ENCODE results near the gene BAG1. TPM values are rescaled to one million over a fixed set of nuclear protein-coding genes. Genes with fewer than 3 reads are reported as not detected.

BAG1 gene
- total RNA-seq, 2 donors from 2014 or later, result 162 to 166 TPM

GRCh38 chr9:33249087-33249658 lies 15.3 kb downstream of the BAG1 start:
- Histone ChIP-seq H3K4me1 (no peaks in the 10 kb centered on the region), H3K36me3 (peaks cover 28% of the 10 kb centered on the region), H3K27me3 (no peaks in the 10 kb centered on the region), H3K9me3 (no peaks in the 10 kb centered on the region), H3K27ac (no peak overlapping the region), H3K4me3 (no peak overlapping the region)
- TF ChIP-seq CTCF (IDR thresholded peaks at IDR 0.05), result no peak
- DNase-seq (ENCODE audit: low spot score), result no peak

- Histone ChIP-seq H3K4me1 (no peaks in the 10 kb centered on the region), H3K27me3 (no peaks in the 10 kb centered on the region), H3K27ac (no peak overlapping the region), H3K9me3 (no peaks in the 10 kb centered on the region), H3K36me3 (peaks cover 22% of the 10 kb centered on the region), H3K4me3 (no peak overlapping the region)
- no peak for DNase-seq (ENCODE audit: low spot score)
- TF ChIP-seq CTCF (IDR thresholded peaks at IDR 0.05), result no peak
Observed at GRCh38 chr9:33248606-33249005, 15.9 kb downstream of the BAG1 start.

- Histone ChIP-seq H3K36me3 (peaks cover 12% of the 10 kb centered on the region), H3K9me3 (no peaks in the 10 kb centered on the region), H3K27ac (no peak overlapping the region), H3K27me3 (no peaks in the 10 kb centered on the region), H3K4me3 (no peak overlapping the region), H3K4me1 (no peaks in the 10 kb centered on the region)
- DNase-seq (ENCODE audit: low spot score), result no peak
- no peak for TF ChIP-seq CTCF (IDR thresholded peaks at IDR 0.05)
Observed at GRCh38 chr9:33246269-33246860, 18.1 kb downstream of the BAG1 start.

GRCh38 chr9:33245341-33245740 lies 19.2 kb downstream of the BAG1 start:
- no peaks in the 10 kb centered on the region for H3K4me1 ChIP-seq
- H3K27ac ChIP-seq, result no peak overlapping the region
- peaks cover 12% of the 10 kb centered on the region for H3K36me3 ChIP-seq
- no peak for TF ChIP-seq CTCF (IDR thresholded peaks at IDR 0.05)
- DNase-seq (ENCODE audit: low spot score), result no peak
- no peaks in the 10 kb centered on the region for H3K27me3 ChIP-seq
- H3K4me3 ChIP-seq, result no peak overlapping the region
- H3K9me3 ChIP-seq, result no peaks in the 10 kb centered on the region

DNA sequence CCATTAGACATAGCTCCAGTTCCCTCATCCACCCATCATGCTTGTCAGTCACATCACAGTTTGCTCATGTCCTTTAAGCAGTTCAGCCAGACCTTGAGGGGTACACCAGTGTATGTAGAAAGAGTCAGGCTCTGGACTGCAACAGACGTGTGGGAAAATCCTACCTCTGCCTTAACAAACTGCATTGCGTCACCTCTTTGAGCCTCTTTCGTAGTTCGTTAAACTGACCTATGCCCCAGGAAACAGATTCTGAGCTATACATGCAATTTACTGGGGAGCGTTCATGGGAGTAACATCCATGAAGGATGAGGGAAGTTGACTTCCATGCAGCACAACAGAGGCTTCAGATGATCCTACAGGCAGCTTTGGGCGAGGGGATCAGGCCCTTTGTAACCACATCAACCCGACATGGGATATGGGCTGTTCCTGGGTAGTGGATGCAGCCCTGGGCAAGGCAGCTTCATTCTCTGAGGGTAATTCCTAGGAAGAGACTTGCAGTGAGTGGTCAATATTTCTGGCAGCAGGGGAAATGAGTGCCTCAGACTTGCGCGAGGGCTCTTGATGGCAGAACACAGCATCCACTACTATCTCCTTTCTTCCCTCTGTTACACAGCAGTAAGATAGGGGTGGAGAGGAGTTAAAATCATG lies 20.2 kb downstream of the BAG1 start:
- Histone ChIP-seq H3K4me1 (peaks cover 0 to 9% of the 10 kb centered on the region in 2 donors), H3K4me3 (no peak overlapping the region), H3K27me3 (no peaks in the 10 kb centered on the region), H3K9me3 (no peaks in the 10 kb centered on the region), H3K27ac (no peak overlapping the region), H3K36me3 (peaks cover 8% of the 10 kb centered on the region)
- no peak for DNase-seq (ENCODE audit: low spot score)
- no peak for TF ChIP-seq CTCF (IDR thresholded peaks at IDR 0.05)

Measured in right atrium auricular region (tissue), 2 donors.